ENCODE results near the gene MSLN.

- TF ChIP-seq CTCF (IDR thresholded peaks at IDR 0.05) (no peak), POLR2A (IDR thresholded peaks at IDR 0.05) (no peak)
Measured at GRCh38 chr16:767743-768235, 7.3 kb downstream of the MSLN start.

All from esophagus squamous epithelium (tissue), 4 donors.